A172 (cell line): ENCODE measurements around the gene KCNRG. TPM values are rescaled to one million over a fixed set of nuclear protein-coding genes. Genes with fewer than 3 reads are reported as not detected.
"Not testable (repeated sequence)": the region's sequence is repeated elsewhere in the genome, so short reads cannot be mapped to it uniquely, and the experiment has no call there.

Experiments used
- DNase-seq: peaks from one replicate; pipeline ENCODE4 v3.0.0-alpha.2; 2015; ENCODE audit warnings: low spot score
- total RNA-seq: library from RNA; depleted of rRNA; stranded (reverse); fragments of >200 nt; shearing (Covaris generic); gene quantifications from 2 replicates; pipeline ENCODE4 v1.2.3, GENCODE V29; 2014

KCNRG gene
- total RNA-seq, 1 experiment from 2014 or later, result 0.47 TPM

GRCh38 chr13:50012396-50013169, 2.7 kb upstream of the KCNRG start:
- DNase-seq, result no peak

DNA sequence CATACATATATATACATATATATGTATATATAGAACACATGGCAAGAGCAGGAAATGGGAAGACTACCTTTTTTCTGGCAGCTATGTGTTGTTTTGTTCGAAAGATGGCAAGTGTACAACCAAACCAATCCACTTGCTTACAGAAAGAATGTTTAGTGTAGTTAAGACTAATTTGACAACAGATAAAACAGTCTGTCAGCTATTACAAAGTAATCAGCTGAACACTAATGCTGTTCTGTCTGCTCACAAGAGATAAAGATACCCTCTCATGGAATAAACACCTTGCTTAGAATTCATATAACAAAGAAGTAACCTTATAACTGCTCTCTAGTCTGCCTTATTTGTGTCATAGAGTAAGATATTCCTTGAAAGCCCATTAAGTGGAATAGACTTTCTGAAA, 858 bp upstream of the KCNRG start:
- no peak for DNase-seq

- DNase-seq, result no peak
Measured at GRCh38 chr13:50015750-50016149, 506 bp downstream of the KCNRG start.

GRCh38 chr13:50016444-50016843, 1.2 kb downstream of the KCNRG start:
- DNase-seq, result no peak

DNA sequence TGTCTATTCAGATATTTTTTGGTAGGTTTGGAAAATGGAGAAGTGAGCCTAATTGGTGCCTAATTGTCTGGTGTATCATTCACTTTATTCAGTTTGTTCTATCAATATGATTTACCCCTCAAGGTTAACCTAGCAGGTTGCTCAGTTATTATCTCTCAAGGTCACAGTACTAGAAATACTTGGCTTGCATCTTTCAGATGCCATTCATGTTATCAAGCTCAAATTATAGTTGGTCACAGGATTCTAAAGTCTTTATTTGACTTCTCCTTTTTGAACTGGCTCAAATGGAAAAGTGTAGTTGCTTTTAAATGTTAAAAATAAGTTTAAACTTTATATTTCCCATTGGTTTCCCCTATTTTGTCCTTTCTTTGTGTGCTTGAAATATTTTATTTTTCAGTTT, 2.6 kb downstream of the KCNRG start:
- no peak for DNase-seq

DNA sequence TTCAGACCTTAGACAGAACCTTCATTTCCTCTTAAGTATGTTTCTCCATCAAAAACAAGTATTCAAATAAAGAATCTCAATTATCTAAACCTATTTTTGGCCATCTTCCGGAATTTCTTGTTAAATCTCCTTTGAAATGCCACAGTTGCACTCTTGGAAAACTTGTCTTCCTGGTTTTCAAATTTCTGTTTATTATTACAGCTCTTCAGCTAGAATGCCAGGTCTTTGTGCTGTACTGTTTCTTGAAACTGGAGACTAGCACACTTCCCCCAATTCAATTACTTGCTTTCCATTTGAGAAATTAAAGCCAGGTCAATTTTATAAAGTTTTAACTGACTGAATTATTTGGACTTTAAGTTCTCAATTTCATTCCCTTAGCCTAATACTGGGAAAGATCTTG, 10.2 kb downstream of the KCNRG start:
- no peak for DNase-seq

GRCh38 chr13:50026788-50027473, 11.7 kb downstream of the KCNRG start:
- no peak for DNase-seq

- DNase-seq, result no peak
Measured at GRCh38 chr13:50030315-50030714, 15.1 kb downstream of the KCNRG start.

DNA sequence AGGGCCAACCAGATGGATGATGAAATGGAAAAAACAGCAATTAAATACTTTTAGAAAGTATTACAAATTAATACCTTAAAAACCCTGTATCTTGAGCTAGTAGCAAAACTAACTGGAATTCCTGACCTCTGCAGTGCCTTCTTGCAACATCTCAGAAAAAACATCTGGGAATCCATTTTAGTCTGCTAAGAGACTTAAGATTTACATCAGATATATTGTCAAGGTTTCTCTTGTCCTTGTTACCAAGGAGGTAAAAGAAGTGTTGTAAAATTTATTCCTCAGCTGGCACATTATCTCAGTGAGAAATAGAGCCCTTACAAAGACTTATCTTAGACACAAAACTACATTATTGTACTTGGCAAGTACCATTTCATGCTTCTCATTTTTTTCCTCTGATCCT, 18.5 kb downstream of the KCNRG start:
- DNase-seq, result no peak

GRCh38 chr13:50037788-50038187, 22.5 kb downstream of the KCNRG start:
- DNase-seq, result no peak

GRCh38 chr13:50038266-50038665, 23.0 kb downstream of the KCNRG start:
- no peak for DNase-seq

- no peak for DNase-seq
Measured at GRCh38 chr13:50052478-50052877, 37.2 kb downstream of the KCNRG start.

- DNase-seq, result no peak
Measured at GRCh38 chr13:50053844-50054243, 38.6 kb downstream of the KCNRG start.

DNA sequence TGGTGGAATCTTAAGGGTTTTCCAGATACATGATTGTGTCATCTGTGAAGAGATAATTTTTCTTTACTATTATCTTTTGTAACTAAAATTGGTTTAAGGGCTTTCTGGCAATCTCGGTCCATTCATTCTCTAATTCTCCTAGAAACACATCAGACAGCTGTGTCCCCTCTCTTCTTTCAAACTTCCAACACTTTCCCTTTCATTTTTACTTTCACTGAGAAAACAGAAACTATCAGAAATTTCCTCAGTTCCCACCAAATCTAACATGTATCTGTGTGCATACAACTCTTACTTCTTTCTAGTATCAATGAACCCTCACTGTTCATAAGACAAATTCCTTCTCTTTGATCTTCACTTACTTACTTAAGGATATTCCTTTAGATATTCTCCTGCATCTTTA, 40.2 kb downstream of the KCNRG start:
- DNase-seq, result no peak

DNA sequence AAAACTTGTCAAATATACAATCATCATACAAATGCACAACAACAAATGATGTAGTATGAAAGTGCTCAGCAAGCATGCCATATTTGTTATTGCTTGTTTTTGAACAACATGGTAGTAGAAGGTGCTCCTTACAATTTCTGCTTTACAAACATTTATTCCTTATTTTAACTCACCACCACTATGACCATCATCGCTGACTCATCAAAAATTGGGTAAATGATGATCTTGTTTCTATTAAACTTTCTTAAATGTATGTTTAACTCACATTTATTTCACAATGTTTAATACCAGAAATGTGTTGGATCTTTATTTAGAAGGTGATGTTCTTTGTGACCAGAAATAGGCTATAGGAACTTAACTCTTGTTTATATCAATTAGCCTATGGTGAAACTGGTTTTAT, 45.5 kb downstream of the KCNRG start:
- no peak for DNase-seq

GRCh38 chr13:50062336-50062735, 47.1 kb downstream of the KCNRG start:
- not testable (repeated sequence) for DNase-seq

DNA sequence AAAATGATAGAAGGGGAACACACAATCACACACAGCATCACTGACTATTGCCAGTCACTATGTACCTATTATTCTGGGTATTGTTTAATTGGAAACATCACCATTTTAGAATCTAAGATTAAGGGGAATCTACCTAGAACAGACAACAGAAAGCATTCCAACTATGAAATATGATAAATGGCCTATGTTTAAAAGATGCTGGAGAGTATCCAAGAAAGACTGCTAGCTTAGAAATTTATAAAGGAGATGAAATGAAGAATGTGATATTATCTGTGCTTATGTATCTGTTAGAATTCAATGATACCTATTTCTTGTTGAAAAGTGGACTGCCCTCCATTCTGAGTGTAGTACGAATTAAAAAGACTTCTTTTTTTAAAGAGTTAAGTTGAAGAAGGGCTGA, 50.5 kb downstream of the KCNRG start:
- DNase-seq, result no peak

DNA sequence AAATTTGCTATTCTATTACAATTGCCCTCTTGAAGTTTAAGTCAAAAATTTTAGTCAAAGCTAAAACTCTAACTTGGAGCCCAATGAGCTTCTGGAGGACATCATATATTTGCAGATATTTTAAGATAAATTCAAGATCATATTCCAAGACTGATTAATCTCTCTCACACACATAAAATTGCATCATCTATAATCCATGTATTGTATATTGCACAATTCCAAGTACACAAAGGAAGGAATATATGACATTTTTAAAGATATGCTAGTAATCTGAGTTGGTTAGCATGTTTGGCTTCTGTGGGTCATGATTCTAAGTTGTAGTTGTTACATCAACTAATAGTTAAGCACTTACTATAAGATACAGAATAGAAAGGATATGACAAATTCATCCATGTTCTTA, 53.3 kb downstream of the KCNRG start:
- DNase-seq, result no peak

- no peak for DNase-seq
Measured at GRCh38 chr13:50069261-50069660, 54.0 kb downstream of the KCNRG start.

GRCh38 chr13:50070186-50070585, 54.9 kb downstream of the KCNRG start:
- DNase-seq, result no peak
